GM21360 (cell line): ENCODE measurements around the gene SMAD9.
"Not testable (repeated sequence)": the region's sequence is repeated elsewhere in the genome, so short reads cannot be mapped to it uniquely, and the experiment has no call there.

ENCODE experiments used
- ATAC-seq: cut with Tn5 transposase; IDR thresholded peaks from one replicate; pipeline ENCODE4 v1.9.1; 2021; ENCODE audit warnings: mild to moderate bottlenecking, moderate library complexity; ENCODE audit not compliant: unreplicated experiment

The SMAD9 gene

GRCh38 chr13:36912973-36913372 is 7.1 kb downstream of the SMAD9 start:
- no peak for ATAC-seq

GRCh38 chr13:36912369-36912768 is 7.7 kb downstream of the SMAD9 start:
- no peak for ATAC-seq

GRCh38 chr13:36910545-36910944 is 9.5 kb downstream of the SMAD9 start:
- ATAC-seq = no peak

- no peak for ATAC-seq
Measured at GRCh38 chr13:36907821-36908220, 12.2 kb downstream of the SMAD9 start.

GRCh38 chr13:36907266-36907665 is 12.8 kb downstream of the SMAD9 start:
- ATAC-seq = no peak

GRCh38 chr13:36905944-36906343 is 14.1 kb downstream of the SMAD9 start:
- no peak for ATAC-seq

GRCh38 chr13:36903925-36904595 is 16.0 kb downstream of the SMAD9 start:
- ATAC-seq = no peak

GRCh38 chr13:36897054-36897616 is 22.9 kb downstream of the SMAD9 start:
- ATAC-seq = no peak

GRCh38 chr13:36891752-36892151 is 28.3 kb downstream of the SMAD9 start:
- no peak for ATAC-seq

- no peak for ATAC-seq
Measured at GRCh38 chr13:36888645-36889044, 31.4 kb downstream of the SMAD9 start.

GRCh38 chr13:36887758-36888521 is 32.1 kb downstream of the SMAD9 start:
- no peak for ATAC-seq

- no peak for ATAC-seq
Measured at GRCh38 chr13:36885901-36886300, 34.1 kb downstream of the SMAD9 start.

GRCh38 chr13:36884235-36884634 is 35.8 kb downstream of the SMAD9 start:
- ATAC-seq = no peak

GRCh38 chr13:36883824-36884223 is 36.2 kb downstream of the SMAD9 start:
- no peak for ATAC-seq

GRCh38 chr13:36883392-36883791 is 36.6 kb downstream of the SMAD9 start:
- ATAC-seq = not testable (repeated sequence)

GRCh38 chr13:36882829-36883390 is 37.1 kb downstream of the SMAD9 start:
- no peak for ATAC-seq

GRCh38 chr13:36880961-36881360 is 39.1 kb downstream of the SMAD9 start:
- ATAC-seq = no peak

- no peak for ATAC-seq
Measured at GRCh38 chr13:36879218-36879938, 40.7 kb downstream of the SMAD9 start.

- ATAC-seq = no peak
Measured at GRCh38 chr13:36875961-36876360, 44.1 kb downstream of the SMAD9 start.

GRCh38 chr13:36875431-36875830 is 44.6 kb downstream of the SMAD9 start:
- ATAC-seq = no peak

GRCh38 chr13:36872621-36873020 is 47.4 kb downstream of the SMAD9 start:
- ATAC-seq = no peak
